ENCODE measurements around the gene SGCA.

Gene SGCA

GRCh38 chr17:50139950-50140885 is 25.6 kb upstream of the SGCA start:
- Histone ChIP-seq H3K4me1 (ENCODE audit: insufficient read depth, low read length, severe bottlenecking) (no peaks in the 10 kb centered on the region), H3K27me3 (ENCODE audit: insufficient read depth, low read length) (no peaks in the 10 kb centered on the region), H3K4me3 (ENCODE audit: low read depth, low read length, poor library complexity, severe bottlenecking) (no peak overlapping the region), H3K9me3 (ENCODE audit: low read length) (no peaks in the 10 kb centered on the region), H2AFZ (ENCODE audit: low read length) (no peak overlapping the region), H3F3A (ENCODE audit: insufficient read depth, low read length) (no peaks in the 10 kb centered on the region), H3K9me2 (ENCODE audit: low read depth, low read length) (no peaks in the 10 kb centered on the region), H3K9ac (ENCODE audit: low read length) (no peak overlapping the region), H3K27ac (ENCODE audit: low read depth, low read length, poor library complexity, severe bottlenecking) (no peak overlapping the region), H3K36me3 (ENCODE audit: insufficient read depth, low read length) (peaks cover 94% of the 10 kb centered on the region), H3K79me2 (ENCODE audit: insufficient read depth, low read length) (no peaks in the 10 kb centered on the region), H4K20me1 (ENCODE audit: insufficient read depth, low read length) (no peaks in the 10 kb centered on the region), H3K4me2 (ENCODE audit: low read length) (no peak overlapping the region)
- TF ChIP-seq CTCF (IDR thresholded peaks at IDR 0.05; ENCODE audit: low read length) (peak; percentile 77), EZH2 (IDR thresholded peaks at IDR 0.05; ENCODE audit: borderline replicate concordance, low read length) (no peak)

GRCh38 chr17:50141026-50141744 is 24.6 kb upstream of the SGCA start:
- no peaks in the 10 kb centered on the region for H3K9me2 ChIP-seq (ENCODE audit: low read depth, low read length)
- no peaks in the 10 kb centered on the region for H3K79me2 ChIP-seq (ENCODE audit: insufficient read depth, low read length)
- H3K9me3 ChIP-seq (ENCODE audit: low read length): no peaks in the 10 kb centered on the region
- no peak overlapping the region for H2AFZ ChIP-seq (ENCODE audit: low read length)
- no peaks in the 10 kb centered on the region for H3F3A ChIP-seq (ENCODE audit: insufficient read depth, low read length)
- peaks cover 90% of the 10 kb centered on the region for H3K36me3 ChIP-seq (ENCODE audit: insufficient read depth, low read length)
- H4K20me1 ChIP-seq (ENCODE audit: insufficient read depth, low read length): no peaks in the 10 kb centered on the region
- no peak for TF ChIP-seq EZH2 (IDR thresholded peaks at IDR 0.05; ENCODE audit: borderline replicate concordance, low read length)
- no peak overlapping the region for H3K9ac ChIP-seq (ENCODE audit: low read length)
- no peak overlapping the region for H3K27ac ChIP-seq (ENCODE audit: low read depth, low read length, poor library complexity, severe bottlenecking)
- no peak overlapping the region for H3K4me2 ChIP-seq (ENCODE audit: low read length)
- H3K4me1 ChIP-seq (ENCODE audit: insufficient read depth, low read length, severe bottlenecking): no peaks in the 10 kb centered on the region
- H3K4me3 ChIP-seq (ENCODE audit: low read depth, low read length, poor library complexity, severe bottlenecking): no peak overlapping the region
- no peaks in the 10 kb centered on the region for H3K27me3 ChIP-seq (ENCODE audit: insufficient read depth, low read length)

- H3K4me3 ChIP-seq (ENCODE audit: low read depth, low read length, poor library complexity, severe bottlenecking): no peak overlapping the region
- no peaks in the 10 kb centered on the region for H3K27me3 ChIP-seq (ENCODE audit: insufficient read depth, low read length)
- no peak for TF ChIP-seq CTCF (IDR thresholded peaks at IDR 0.05; ENCODE audit: low read length)
- TF ChIP-seq EZH2 (IDR thresholded peaks at IDR 0.05; ENCODE audit: borderline replicate concordance, low read length): no peak
- no peaks in the 10 kb centered on the region for H3F3A ChIP-seq (ENCODE audit: insufficient read depth, low read length)
- no peak overlapping the region for H3K9ac ChIP-seq (ENCODE audit: low read length)
- peaks cover 85% of the 10 kb centered on the region for H3K36me3 ChIP-seq (ENCODE audit: insufficient read depth, low read length)
- no peak overlapping the region for H2AFZ ChIP-seq (ENCODE audit: low read length)
- no peaks in the 10 kb centered on the region for H4K20me1 ChIP-seq (ENCODE audit: insufficient read depth, low read length)
- peaks cover 5% of the 10 kb centered on the region for H3K4me1 ChIP-seq (ENCODE audit: insufficient read depth, low read length, severe bottlenecking)
- H3K4me2 ChIP-seq (ENCODE audit: low read length): no peak overlapping the region
- no peak overlapping the region for H3K27ac ChIP-seq (ENCODE audit: low read depth, low read length, poor library complexity, severe bottlenecking)
- H3K9me3 ChIP-seq (ENCODE audit: low read length): no peaks in the 10 kb centered on the region
- no peaks in the 10 kb centered on the region for H3K79me2 ChIP-seq (ENCODE audit: insufficient read depth, low read length)
- H3K9me2 ChIP-seq (ENCODE audit: low read depth, low read length): no peaks in the 10 kb centered on the region
These were observed 24.1 kb upstream of the SGCA start for GRCh38 chr17:50141745-50142110.
